GM13977 (cell line): ENCODE measurements around the gene GAPVD1.

Source experiments
- DNase-seq: peaks from one replicate; pipeline ENCODE4 v3.0.0; 2012; ENCODE audit warnings: low spot score
- in situ Hi-C: fragments of 300-500 bp; cut with MboI; formaldehyde crosslinking; loops from one replicate; pipeline ENCODE4 v1.12.0; 2022; ENCODE audit warnings: low sequenced_read_pairs, low pct_unique_long_range_greater_than_20kb, mixed read lengths, inconsistent platforms; ENCODE audit not compliant: unreplicated experiment
- TF ChIP-seq, protein P1 (sequence below): IDR thresholded peaks from 2 replicates; pipeline ENCODE4 v1.5.1; 2012; ENCODE audit warnings: mild to moderate bottlenecking, control low read depth; ENCODE audit not compliant: insufficient read depth; ENCODE audit errors: extremely low read depth, missing control alignments

Gene GAPVD1

DNA sequence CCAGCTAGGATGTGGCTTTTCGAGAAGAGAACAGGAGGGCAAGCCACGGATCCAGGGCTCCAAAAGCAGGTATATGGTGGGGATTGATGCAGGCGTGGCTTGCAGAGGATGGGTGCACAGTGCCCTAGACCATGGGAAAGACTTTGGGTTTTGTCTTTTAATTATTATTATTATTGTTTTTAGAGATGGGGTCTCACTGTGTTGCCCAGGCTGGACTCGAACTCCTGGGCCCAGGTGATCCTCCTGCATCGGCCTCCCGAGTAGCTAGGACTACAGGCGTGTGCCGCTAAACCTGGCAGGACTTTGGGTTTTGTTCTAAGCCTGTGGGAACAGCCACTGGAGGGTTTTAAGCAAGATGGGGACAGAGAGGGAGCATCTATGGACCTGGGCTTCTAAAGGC lies 152.0 kb downstream of the GAPVD1 start:
- no peak for DNase-seq
- in situ Hi-C loops = loop anchor here (25.0 kb wide), 1 partner anchor 824 kb away; no protein-coding TSS in a partner anchor
- TF ChIP-seq, protein P1, sequence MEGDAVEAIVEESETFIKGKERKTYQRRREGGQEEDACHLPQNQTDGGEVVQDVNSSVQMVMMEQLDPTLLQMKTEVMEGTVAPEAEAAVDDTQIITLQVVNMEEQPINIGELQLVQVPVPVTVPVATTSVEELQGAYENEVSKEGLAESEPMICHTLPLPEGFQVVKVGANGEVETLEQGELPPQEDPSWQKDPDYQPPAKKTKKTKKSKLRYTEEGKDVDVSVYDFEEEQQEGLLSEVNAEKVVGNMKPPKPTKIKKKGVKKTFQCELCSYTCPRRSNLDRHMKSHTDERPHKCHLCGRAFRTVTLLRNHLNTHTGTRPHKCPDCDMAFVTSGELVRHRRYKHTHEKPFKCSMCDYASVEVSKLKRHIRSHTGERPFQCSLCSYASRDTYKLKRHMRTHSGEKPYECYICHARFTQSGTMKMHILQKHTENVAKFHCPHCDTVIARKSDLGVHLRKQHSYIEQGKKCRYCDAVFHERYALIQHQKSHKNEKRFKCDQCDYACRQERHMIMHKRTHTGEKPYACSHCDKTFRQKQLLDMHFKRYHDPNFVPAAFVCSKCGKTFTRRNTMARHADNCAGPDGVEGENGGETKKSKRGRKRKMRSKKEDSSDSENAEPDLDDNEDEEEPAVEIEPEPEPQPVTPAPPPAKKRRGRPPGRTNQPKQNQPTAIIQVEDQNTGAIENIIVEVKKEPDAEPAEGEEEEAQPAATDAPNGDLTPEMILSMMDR = no peak

DNA sequence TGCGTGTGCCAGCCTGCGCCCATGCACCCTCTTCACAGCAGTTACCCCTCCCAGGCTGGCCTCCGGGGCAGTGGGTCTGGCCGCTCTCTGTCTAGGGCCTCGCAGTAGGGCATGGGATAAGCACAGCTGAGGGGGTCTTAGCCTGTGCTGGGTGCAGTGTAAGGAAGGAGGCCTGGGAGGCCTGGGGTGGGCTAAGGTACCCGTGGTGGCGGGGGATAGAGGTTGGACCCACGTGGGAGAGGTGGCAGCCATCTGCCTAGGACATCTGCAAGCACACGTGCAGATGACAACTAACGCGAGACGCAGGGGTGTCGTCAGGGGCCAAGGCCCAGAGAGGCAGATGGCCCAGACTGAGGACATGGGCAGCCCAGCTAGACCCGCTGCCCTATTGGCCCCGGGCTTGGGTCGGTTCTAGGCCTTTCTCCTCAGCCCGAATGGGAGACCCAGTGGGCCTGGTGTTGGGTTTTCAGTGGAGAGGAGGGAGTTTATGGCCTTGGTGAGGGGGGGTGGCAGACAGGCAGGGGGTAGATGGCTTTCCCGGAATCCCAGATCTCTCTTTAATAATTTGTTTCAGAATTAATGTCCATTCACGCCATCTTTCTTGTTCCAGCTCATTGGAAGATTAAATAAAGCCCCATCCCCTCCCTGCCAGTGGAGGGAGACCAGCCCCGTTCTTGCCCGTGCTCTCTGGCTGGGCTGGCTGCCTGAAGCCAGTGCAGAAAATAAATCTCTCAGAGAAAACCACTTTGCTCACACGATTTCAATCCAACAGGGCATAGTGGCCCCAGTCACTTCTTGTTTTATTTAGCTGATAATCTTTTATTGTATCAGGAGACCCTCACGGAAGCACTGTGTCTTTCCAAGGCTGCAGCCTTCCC lies 154.2 kb downstream of the GAPVD1 start:
- in situ Hi-C loops = loop anchor here (25.0 kb wide), 1 partner anchor 821 kb away; no protein-coding TSS in a partner anchor
- DNase-seq = no peak
- TF ChIP-seq, protein P1 = no peak

DNA sequence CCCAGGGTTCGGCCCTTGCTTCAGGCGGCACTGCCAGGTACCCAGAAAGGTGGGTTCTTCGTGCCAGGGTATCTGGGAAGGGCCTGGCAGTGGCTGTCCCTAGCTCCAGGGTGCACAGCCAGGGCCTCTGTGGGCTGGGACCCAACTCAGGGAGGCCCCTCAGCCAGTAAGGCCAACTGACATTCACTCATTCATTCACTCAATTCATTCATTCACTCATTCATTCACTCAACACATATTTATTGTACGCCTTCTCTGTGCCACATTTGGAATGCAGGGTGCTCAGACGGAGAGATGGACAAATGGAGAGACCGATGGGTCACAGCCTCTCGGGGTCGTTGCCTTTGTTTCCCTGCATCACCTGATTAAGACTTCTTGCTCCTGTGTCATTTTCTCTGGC lies 154.9 kb downstream of the GAPVD1 start:
- no peak for DNase-seq
- TF ChIP-seq, protein P1 = no peak
- in situ Hi-C loops = loop anchor here (25.0 kb wide), 1 partner anchor 821 kb away; no protein-coding TSS in a partner anchor
